GM18498 (cell line): Measurements from ENCODE around the gene DOK1.
"Not testable (repeated sequence)": the region's sequence is repeated elsewhere in the genome, so short reads cannot be mapped to it uniquely, and the experiment has no call there.

Source experiments
- ATAC-seq: cut with Tn5 transposase; IDR thresholded peaks from one replicate; pipeline ENCODE4 v1.9.1; 2021; ENCODE audit warnings: mild to moderate bottlenecking, moderate library complexity; ENCODE audit not compliant: unreplicated experiment

The DOK1 gene

GRCh38 chr2:74548285-74548899 is 6.1 kb upstream of the DOK1 start:
- ATAC-seq, result no peak

GRCh38 chr2:74548900-74549826 is 5.4 kb upstream of the DOK1 start:
- ATAC-seq, result peak; percentile 37

- ATAC-seq, result no peak
These were observed 4.3 kb upstream of the DOK1 start for GRCh38 chr2:74550231-74550630.

GRCh38 chr2:74551530-74551929 is 3.0 kb upstream of the DOK1 start:
- no peak for ATAC-seq

GRCh38 chr2:74551942-74552913 is 2.3 kb upstream of the DOK1 start:
- peak; percentile 13 for ATAC-seq

GRCh38 chr2:74552914-74553811 is 1.4 kb upstream of the DOK1 start:
- ATAC-seq, result no peak

- ATAC-seq, result peak; percentile 50
These were observed 456 bp downstream of the DOK1 start for GRCh38 chr2:74554820-74555531.

GRCh38 chr2:74555610-74556103 is 1.1 kb downstream of the DOK1 start:
- no peak for ATAC-seq

- ATAC-seq, result no peak
These were observed 1.6 kb downstream of the DOK1 start for GRCh38 chr2:74556159-74556558.

- ATAC-seq, result no peak
These were observed 2.4 kb downstream of the DOK1 start for GRCh38 chr2:74556831-74557370.

- ATAC-seq, result no peak
These were observed 4.0 kb downstream of the DOK1 start for GRCh38 chr2:74558284-74559230.

- ATAC-seq, result no peak
These were observed 5.4 kb downstream of the DOK1 start for GRCh38 chr2:74559912-74560311.

GRCh38 chr2:74560591-74560990 is 6.1 kb downstream of the DOK1 start:
- ATAC-seq, result no peak

- not testable (repeated sequence) for ATAC-seq
These were observed 6.5 kb downstream of the DOK1 start for GRCh38 chr2:74561022-74561421.

- ATAC-seq, result no peak
These were observed 7.7 kb downstream of the DOK1 start for GRCh38 chr2:74562126-74562775.

- ATAC-seq, result no peak
These were observed 9.7 kb downstream of the DOK1 start for GRCh38 chr2:74564222-74564621.

- no peak for ATAC-seq
These were observed 11.7 kb downstream of the DOK1 start for GRCh38 chr2:74566076-74566753.
